Esophagus squamous epithelium (tissue), 5 donors: ENCODE measurements around the gene ATP11A. TPM values are rescaled to one million over a fixed set of nuclear protein-coding genes. Genes with fewer than 3 reads are reported as not detected.

Experiments
- DNase-seq: peaks from one replicate; lab custom pipeline; 2025; lab: John Stamatoyannopoulos, UW
- H3K27ac ChIP-seq, 4 donors: fragments of 200-600 bp; sonication (generic); one replicate each; pipeline ENCODE4 v1.5.1; 2016 to 2019; ENCODE audit warnings: mild to moderate bottlenecking in 1 of 4
- H3K27me3 ChIP-seq, 4 donors: fragments of 200-600 bp; sonication (generic); 1 replicate in 3 of 4; 2 replicates in 1 of 4; pipeline versions ENCODE4 v1.5.1 to v1.6.0; 2017 to 2021; ENCODE audit warnings: antibody characterized with exemption in 1 of 4
- H3K36me3 ChIP-seq, 3 donors: fragments of 200-600 bp; sonication (generic); one replicate each; pipeline ENCODE4 v1.5.1; 2016 to 2019
- H3K4me1 ChIP-seq, 3 donors: fragments of 200-600 bp; sonication (generic); one replicate each; pipeline ENCODE4 v1.5.1; 2017 to 2019
- H3K4me3 ChIP-seq, 4 donors: fragments of 200-600 bp; sonication (generic); 1 replicate in 3 of 4; 2 replicates in 1 of 4; pipeline ENCODE4 v1.5.1; 2016 to 2019; ENCODE audit warnings: mild to moderate bottlenecking in 2 of 4, moderate library complexity in 1 of 4
- H3K9me3 ChIP-seq, 3 donors: fragments of 200-600 bp; sonication (generic); one replicate each; pipeline ENCODE4 v1.5.1; 2016 to 2019
- CTCF ChIP-seq, 6 experiments: fragments of 450-650 bp in 4 of 6; fragments of 200-600 bp in 2 of 6; sonication (generic) in 2 of 6; IDR thresholded peaks; one replicate each; pipeline ENCODE4 v1.5.1; 2016 to 2019; ENCODE audit warnings: antibody characterized with exemption in 6 of 6, mild to moderate bottlenecking in 4 of 6, moderate library complexity in 4 of 6
- POLR2A ChIP-seq, 4 donors: fragments of 450-650 bp; IDR thresholded peaks; one replicate each; pipeline ENCODE4 v1.6.1; 2017; ENCODE audit warnings: antibody characterized with exemption in 4 of 4, mild to moderate bottlenecking in 4 of 4, moderate library complexity in 3 of 4
- WGBS, 2 donors: methylation state at CpG; one replicate each; pipeline ENCODE4 v1.1.5; 2018; 5-methylcytosine and 5-hydroxymethylcytosine counted together
- intact Hi-C: fragments of 100-400 bp; cut with DNase I; formaldehyde crosslinking; loops from one replicate; pipeline ENCODE4 v1.15.0; 2022
- total RNA-seq, 4 donors: library from RNA; depleted of rRNA; stranded (reverse); fragments of >200 nt; gene quantifications; one replicate each; pipeline ENCODE4 v1.1.0, GENCODE V29; 2016
- donor health status: DM: yes; HTN: yes; CAD: no.

The ATP11A gene
- total RNA-seq, 4 donors from 2014 or later: 9.6 to 20.0 (median 16.1) TPM

- TF ChIP-seq POLR2A (IDR thresholded peaks at IDR 0.05): no peak
- TF ChIP-seq CTCF (IDR thresholded peaks at IDR 0.05): no peak
- Histone ChIP-seq H3K27ac (no peak overlapping the region), H3K9me3 (peaks cover 0 to 6% (median 0%) of the 10 kb centered on the region in 3 donors), H3K36me3 (no peaks in the 10 kb centered on the region), H3K4me1 (peaks cover 0 to 4% (median under 1%) of the 10 kb centered on the region in 3 donors), H3K4me3 (no peak overlapping the region), H3K27me3 (peaks cover 4 to 60% (median 8%) of the 10 kb centered on the region in 4 donors)
- intact Hi-C loops: no loop called here
- WGBS, 2 donors: 71 to 85% methylated on average over 7 to 8 of the region's 9 CpGs
- no peak for DNase-seq
Measured at GRCh38 chr13:112900226-112900600, 210.4 kb downstream of the ATP11A start.

- Histone ChIP-seq H3K4me3 (no peak overlapping the region), H3K4me1 (no peaks in the 10 kb centered on the region), H3K27ac (no peak overlapping the region), H3K36me3 (no peaks in the 10 kb centered on the region), H3K27me3 (peaks cover 0 to 55% (median 3%) of the 10 kb centered on the region in 4 donors), H3K9me3 (peaks cover 0 to 6% (median 0%) of the 10 kb centered on the region in 3 donors)
- no peak for TF ChIP-seq CTCF (IDR thresholded peaks at IDR 0.05)
- intact Hi-C loops: no loop called here
- DNase-seq: no peak
- WGBS, 2 donors: 68 to 83% methylated on average over 1 to 6 of the region's 8 CpGs
Measured at GRCh38 chr13:112900691-112901091, 210.9 kb downstream of the ATP11A start.

- Histone ChIP-seq H3K4me1 (peaks cover 0 to 5% (median 0%) of the 10 kb centered on the region in 3 donors), H3K27me3 (peaks cover 0 to 44% (median 0%) of the 10 kb centered on the region in 4 donors), H3K27ac (no peak overlapping the region), H3K9me3 (peaks cover 0 to 6% (median 0%) of the 10 kb centered on the region in 3 donors), H3K36me3 (no peaks in the 10 kb centered on the region), H3K4me3 (no peak overlapping the region)
- 54 to 65% methylated on average over 8 to 14 of the region's 14 CpGs for WGBS, 2 donors
- no peak for DNase-seq
- intact Hi-C loops: no loop called here
- TF ChIP-seq CTCF (IDR thresholded peaks at IDR 0.05) (no peak), POLR2A (IDR thresholded peaks at IDR 0.05) (no peak)
Measured at GRCh38 chr13:112902101-112902651, 212.3 kb downstream of the ATP11A start.

- H3K36me3 ChIP-seq: no peaks in the 10 kb centered on the region
- H3K27ac ChIP-seq: no peak overlapping the region
- intact Hi-C loops: no loop called here
- peaks cover 0 to 6% (median 0%) of the 10 kb centered on the region in 3 donors for H3K9me3 ChIP-seq
- no peak for TF ChIP-seq POLR2A (IDR thresholded peaks at IDR 0.05)
- no peak for TF ChIP-seq CTCF (IDR thresholded peaks at IDR 0.05)
- 57% methylated on average over 2 of the region's 2 CpGs; no CpG with 5 or more reads in 1 of the 2 donors for WGBS, 2 donors
- peaks cover 0 to 46% (median 0%) of the 10 kb centered on the region in 4 donors for H3K27me3 ChIP-seq
- no peak overlapping the region for H3K4me3 ChIP-seq
- H3K4me1 ChIP-seq: peaks cover 0 to 5% (median 0%) of the 10 kb centered on the region in 3 donors
- no peak for DNase-seq
Measured at GRCh38 chr13:112902669-112903068, 212.8 kb downstream of the ATP11A start.

GRCh38 chr13:112903071-112903577 is 213.3 kb downstream of the ATP11A start:
- peaks cover 0 to 6% (median 0%) of the 10 kb centered on the region in 3 donors for H3K9me3 ChIP-seq
- WGBS, 2 donors: 90 to 94% methylated on average over 7 of the region's 8 CpGs
- H3K36me3 ChIP-seq: no peaks in the 10 kb centered on the region
- H3K4me1 ChIP-seq: peaks cover 0 to 5% (median 0%) of the 10 kb centered on the region in 3 donors
- no peak overlapping the region for H3K27ac ChIP-seq
- TF ChIP-seq CTCF (IDR thresholded peaks at IDR 0.05) (no peak), POLR2A (IDR thresholded peaks at IDR 0.05) (no peak)
- no peak overlapping the region for H3K4me3 ChIP-seq
- H3K27me3 ChIP-seq: peaks cover 0 to 45% (median 0%) of the 10 kb centered on the region in 4 donors
- no peak for DNase-seq
- intact Hi-C loops: no loop called here
